ENCODE data around the gene C3orf52. TPM values are rescaled to one million over a fixed set of nuclear protein-coding genes. Genes with fewer than 3 reads are reported as not detected.

Gene C3orf52
- total and polyA plus RNA-seq, 10 of the 15 experiments (the other 5 are each of a cell fraction or from before 2014, with no cell fraction given), result 0.15 to 1.9 (median 0.73) TPM

DNA sequence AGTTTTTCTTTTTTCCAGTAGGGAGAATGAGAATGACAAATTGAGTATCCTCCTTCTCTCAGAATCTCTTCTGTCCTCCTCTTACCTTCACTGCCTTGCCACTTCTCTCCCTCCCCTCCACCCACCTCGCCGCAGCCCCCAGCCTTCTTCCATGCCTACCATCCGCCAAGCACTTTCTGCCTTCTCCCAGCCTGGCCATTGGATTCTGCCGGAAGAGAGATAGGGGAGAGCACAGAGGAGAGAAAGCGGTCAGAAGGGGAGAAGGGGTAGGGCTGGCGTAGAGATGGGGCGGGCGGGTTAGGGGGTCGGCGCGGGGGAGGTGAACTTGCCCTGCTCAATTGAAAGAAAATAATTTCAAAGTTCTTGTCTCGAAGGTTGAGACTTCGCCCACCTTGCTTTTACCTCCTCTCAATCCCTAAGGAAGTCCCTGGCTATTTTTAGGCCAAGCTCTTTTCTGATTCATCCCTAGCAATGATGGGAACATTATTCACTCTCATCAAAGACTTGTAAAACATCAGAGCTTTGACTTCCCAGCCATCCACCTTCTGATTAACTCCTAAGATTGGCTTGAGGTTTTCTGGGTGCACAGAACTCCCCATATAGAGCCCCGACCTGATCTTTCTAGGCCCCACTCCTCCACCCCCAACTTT is 811 bp downstream of the C3orf52 start:
- in situ Hi-C loops (cut with MboI), result no loop called here
- Histone ChIP-seq H3K9me3 (replicated peaks; ENCODE audit: control insufficient read depth, insufficient read depth, low read length) (no peaks in the 10 kb centered on the region), H3K4me2 (ENCODE audit: control insufficient read depth, insufficient read depth) (peak overlapping the region; percentile 100), H2AFZ (ENCODE audit: control insufficient read depth, low read depth, low read length) (peak overlapping the region; percentile 78; the same call in 1 of the 2 replicates), H3K27me3 (replicated peaks in 1 of 2; ENCODE audit: control insufficient read depth in 2 of 2, insufficient read depth in 2 of 2, low read length in 1 of 2) (peaks cover 7 to 13% of the 10 kb centered on the region in 2 experiments), H4K20me1 (ENCODE audit: control insufficient read depth, insufficient read depth) (no peaks in the 10 kb centered on the region), H3K9ac (ENCODE audit: control insufficient read depth, insufficient read depth, low read length) (0 out of 2 replicates have a peak overlapping the region, but pooled peaks have one; percentile 35), H3K4me1 (ENCODE audit: control insufficient read depth, insufficient read depth, low read length) (peaks cover 6% of the 10 kb centered on the region), H3K79me2 (ENCODE audit: control insufficient read depth, insufficient read depth, low read length) (no peaks in the 10 kb centered on the region), H3K36me3 (ENCODE audit: control insufficient read depth in 2 of 2, insufficient read depth in 2 of 2, low read length in 1 of 2) (no peaks in the 10 kb centered on the region), H3K27ac (ENCODE audit: control insufficient read depth, insufficient read depth) (no peak overlapping the region), H3K4me3 (peak overlapping the region; percentile 76)
- POLR2A ChIA-PET, result no interaction called here
- 77% methylated on average over 14 of the region's 14 CpGs for WGBS (ENCODE audit: insufficient coverage, insufficient replicate concordance, low lambda C conversion rate, missing lambda C conversion rate)
- BruUV-seq (replicated peaks), result no TSS peak
- FAIRE-seq (no peak), DNase-seq (ENCODE audit: low read depth, low spot score) (no peak), ATAC-seq (no peak)
- intact Hi-C loops (cut with micrococcal nuclease; ENCODE audit: unreplicated experiment), result no loop called here
- RAD21 ChIA-PET (ENCODE audit: unreplicated experiment), result no interaction called here
- SMC1A ChIA-PET (ENCODE audit: uncharacterized antibody, unreplicated experiment), result no interaction called here
- CTCF ChIA-PET, result no interaction called here
- TF ChIP-seq PML (IDR thresholded peaks at IDR 0.05; ENCODE audit: low read length), result no peak
- no peak for TF ChIP-seq POLR2AphosphoS2 (IDR thresholded peaks at IDR 0.05; ENCODE audit: low read depth, low read length)
- TF ChIP-seq NFIC (IDR thresholded peaks at IDR 0.05; ENCODE audit: low read depth, low read length), result no peak
- no peak for TF ChIP-seq IKZF2 (IDR thresholded peaks at IDR 0.05)
- no peak for TF ChIP-seq ETV6 (conservative IDR thresholded peaks at IDR 0.05 in 1 of 2, IDR thresholded peaks at IDR 0.05 in 1 of 2; ENCODE audit: borderline replicate concordance in 1 of 2, low read depth in 1 of 2)
- TF ChIP-seq MTA3 (IDR thresholded peaks at IDR 0.05; ENCODE audit: borderline replicate concordance, low read length), result no peak
- TF ChIP-seq DPF2 (IDR thresholded peaks at IDR 0.05), result no peak
- TF ChIP-seq FOXM1 (IDR thresholded peaks at IDR 0.05; ENCODE audit: low read depth, low read length), result no peak
- TF ChIP-seq, protein P1, sequence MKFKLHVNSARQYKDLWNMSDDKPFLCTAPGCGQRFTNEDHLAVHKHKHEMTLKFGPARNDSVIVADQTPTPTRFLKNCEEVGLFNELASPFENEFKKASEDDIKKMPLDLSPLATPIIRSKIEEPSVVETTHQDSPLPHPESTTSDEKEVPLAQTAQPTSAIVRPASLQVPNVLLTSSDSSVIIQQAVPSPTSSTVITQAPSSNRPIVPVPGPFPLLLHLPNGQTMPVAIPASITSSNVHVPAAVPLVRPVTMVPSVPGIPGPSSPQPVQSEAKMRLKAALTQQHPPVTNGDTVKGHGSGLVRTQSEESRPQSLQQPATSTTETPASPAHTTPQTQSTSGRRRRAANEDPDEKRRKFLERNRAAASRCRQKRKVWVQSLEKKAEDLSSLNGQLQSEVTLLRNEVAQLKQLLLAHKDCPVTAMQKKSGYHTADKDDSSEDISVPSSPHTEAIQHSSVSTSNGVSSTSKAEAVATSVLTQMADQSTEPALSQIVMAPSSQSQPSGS (IDR thresholded peaks at IDR 0.05; ENCODE audit: low read length), result no peak
- no peak for TF ChIP-seq YBX1 (IDR thresholded peaks at IDR 0.05)
- no peak for TF ChIP-seq KLF5 (IDR thresholded peaks at IDR 0.05; ENCODE audit: partially characterized antibody)
- TF ChIP-seq HDGF (IDR thresholded peaks at IDR 0.05), result no peak
- TF ChIP-seq SIX5 (IDR thresholded peaks at IDR 0.05; ENCODE audit: low read depth, low read length, severe bottlenecking), result no peak
- no peak for TF ChIP-seq TCF3 (IDR thresholded peaks at IDR 0.05; ENCODE audit: borderline replicate concordance, insufficient read depth, low read depth, low read length)
- TF ChIP-seq, protein P2, sequence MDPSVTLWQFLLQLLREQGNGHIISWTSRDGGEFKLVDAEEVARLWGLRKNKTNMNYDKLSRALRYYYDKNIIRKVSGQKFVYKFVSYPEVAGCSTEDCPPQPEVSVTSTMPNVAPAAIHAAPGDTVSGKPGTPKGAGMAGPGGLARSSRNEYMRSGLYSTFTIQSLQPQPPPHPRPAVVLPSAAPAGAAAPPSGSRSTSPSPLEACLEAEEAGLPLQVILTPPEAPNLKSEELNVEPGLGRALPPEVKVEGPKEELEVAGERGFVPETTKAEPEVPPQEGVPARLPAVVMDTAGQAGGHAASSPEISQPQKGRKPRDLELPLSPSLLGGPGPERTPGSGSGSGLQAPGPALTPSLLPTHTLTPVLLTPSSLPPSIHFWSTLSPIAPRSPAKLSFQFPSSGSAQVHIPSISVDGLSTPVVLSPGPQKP (IDR thresholded peaks at IDR 0.05; ENCODE audit: low read depth, low read length), result no peak
- TF ChIP-seq, protein P3, sequence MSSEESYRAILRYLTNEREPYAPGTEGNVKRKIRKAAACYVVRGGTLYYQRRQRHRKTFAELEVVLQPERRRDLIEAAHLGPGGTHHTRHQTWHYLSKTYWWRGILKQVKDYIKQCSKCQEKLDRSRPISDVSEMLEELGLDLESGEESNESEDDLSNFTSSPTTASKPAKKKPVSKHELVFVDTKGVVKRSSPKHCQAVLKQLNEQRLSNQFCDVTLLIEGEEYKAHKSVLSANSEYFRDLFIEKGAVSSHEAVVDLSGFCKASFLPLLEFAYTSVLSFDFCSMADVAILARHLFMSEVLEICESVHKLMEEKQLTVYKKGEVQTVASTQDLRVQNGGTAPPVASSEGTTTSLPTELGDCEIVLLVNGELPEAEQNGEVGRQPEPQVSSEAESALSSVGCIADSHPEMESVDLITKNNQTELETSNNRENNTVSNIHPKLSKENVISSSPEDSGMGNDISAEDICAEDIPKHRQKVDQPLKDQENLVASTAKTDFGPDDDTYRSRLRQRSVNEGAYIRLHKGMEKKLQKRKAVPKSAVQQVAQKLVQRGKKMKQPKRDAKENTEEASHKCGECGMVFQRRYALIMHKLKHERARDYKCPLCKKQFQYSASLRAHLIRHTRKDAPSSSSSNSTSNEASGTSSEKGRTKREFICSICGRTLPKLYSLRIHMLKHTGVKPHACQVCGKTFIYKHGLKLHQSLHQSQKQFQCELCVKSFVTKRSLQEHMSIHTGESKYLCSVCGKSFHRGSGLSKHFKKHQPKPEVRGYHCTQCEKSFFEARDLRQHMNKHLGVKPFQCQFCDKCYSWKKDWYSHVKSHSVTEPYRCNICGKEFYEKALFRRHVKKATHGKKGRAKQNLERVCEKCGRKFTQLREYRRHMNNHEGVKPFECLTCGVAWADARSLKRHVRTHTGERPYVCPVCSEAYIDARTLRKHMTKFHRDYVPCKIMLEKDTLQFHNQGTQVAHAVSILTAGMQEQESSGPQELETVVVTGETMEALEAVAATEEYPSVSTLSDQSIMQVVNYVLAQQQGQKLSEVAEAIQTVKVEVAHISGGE (CRISPR knock-in tag; IDR thresholded peaks at IDR 0.05), result no peak
- TF ChIP-seq CHD1 (IDR thresholded peaks at IDR 0.05; ENCODE audit: low read depth, low read length), result no peak
- TF ChIP-seq, protein P4, sequence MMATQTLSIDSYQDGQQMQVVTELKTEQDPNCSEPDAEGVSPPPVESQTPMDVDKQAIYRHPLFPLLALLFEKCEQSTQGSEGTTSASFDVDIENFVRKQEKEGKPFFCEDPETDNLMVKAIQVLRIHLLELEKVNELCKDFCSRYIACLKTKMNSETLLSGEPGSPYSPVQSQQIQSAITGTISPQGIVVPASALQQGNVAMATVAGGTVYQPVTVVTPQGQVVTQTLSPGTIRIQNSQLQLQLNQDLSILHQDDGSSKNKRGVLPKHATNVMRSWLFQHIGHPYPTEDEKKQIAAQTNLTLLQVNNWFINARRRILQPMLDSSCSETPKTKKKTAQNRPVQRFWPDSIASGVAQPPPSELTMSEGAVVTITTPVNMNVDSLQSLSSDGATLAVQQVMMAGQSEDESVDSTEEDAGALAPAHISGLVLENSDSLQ (IDR thresholded peaks at IDR 0.05), result no peak
- no peak for TF ChIP-seq CREB1 (IDR thresholded peaks at IDR 0.05; ENCODE audit: low read depth)
